Stimulated activated CD4-positive, alpha-beta T cell treated with anti-CD3 and anti-CD28 coated beads, Interleukin-15, amount 100 ng/mL, for 1 hour (primary cell): ENCODE results near the gene PTPRU.
"Not testable (repeated sequence)": the region's sequence is repeated elsewhere in the genome, so short reads cannot be mapped to it uniquely, and the experiment has no call there.

Source experiments
- DNase-seq, 2 donors: peaks; one replicate each; pipeline ENCODE4 v3.0.0-alpha.2; 2020; ENCODE audit warnings: low read depth in 1 of 2, low spot score in 1 of 2

PTPRU gene

GRCh38 chr1:29221296-29221695 is 15.0 kb upstream of the PTPRU start:
- no peak for DNase-seq

- DNase-seq, result not testable (repeated sequence)
These were observed 14.1 kb upstream of the PTPRU start for GRCh38 chr1:29222260-29222659.

DNA sequence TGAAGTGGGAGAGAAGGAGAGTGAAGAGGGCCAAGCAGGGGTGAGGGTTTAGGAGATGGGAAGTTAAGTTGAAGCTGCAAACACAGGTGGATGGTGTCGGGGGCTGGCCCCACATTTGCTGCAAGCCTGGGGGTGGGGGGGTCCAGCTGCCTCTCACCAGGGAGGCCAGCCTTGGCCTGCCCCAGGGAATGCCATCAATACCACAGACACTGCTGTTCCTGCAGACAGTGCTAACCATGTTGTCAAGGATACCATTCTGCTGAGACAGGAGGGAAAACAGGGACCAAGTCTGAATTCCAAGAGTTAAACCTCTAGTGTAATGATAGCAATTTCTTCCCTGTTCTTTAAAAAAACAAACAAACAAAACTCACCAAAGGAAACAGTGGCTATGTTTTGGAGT is 13.6 kb upstream of the PTPRU start:
- DNase-seq, result no peak

GRCh38 chr1:29223521-29223920 is 12.8 kb upstream of the PTPRU start:
- DNase-seq, result no peak

GRCh38 chr1:29224356-29224837 is 11.9 kb upstream of the PTPRU start:
- DNase-seq, result no peak

DNA sequence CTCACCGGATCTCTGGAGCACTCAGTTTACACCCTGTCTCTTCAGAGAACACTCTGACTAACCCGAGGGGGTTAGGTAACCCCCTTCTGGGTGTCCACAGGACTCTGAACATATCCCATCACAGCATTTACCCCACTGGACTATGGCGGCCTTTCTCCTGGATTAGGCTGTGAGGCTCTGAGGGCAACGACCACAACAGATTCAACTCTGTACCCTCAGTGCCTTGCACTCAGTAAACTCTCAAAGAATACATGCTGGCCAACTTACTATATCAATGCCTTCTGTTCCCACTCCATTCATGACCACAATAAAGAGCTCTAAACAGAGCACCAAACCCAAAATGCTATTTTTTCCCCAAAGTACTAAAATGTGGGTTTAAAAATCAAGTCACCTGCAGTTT is 11.0 kb upstream of the PTPRU start:
- no peak for DNase-seq

DNA sequence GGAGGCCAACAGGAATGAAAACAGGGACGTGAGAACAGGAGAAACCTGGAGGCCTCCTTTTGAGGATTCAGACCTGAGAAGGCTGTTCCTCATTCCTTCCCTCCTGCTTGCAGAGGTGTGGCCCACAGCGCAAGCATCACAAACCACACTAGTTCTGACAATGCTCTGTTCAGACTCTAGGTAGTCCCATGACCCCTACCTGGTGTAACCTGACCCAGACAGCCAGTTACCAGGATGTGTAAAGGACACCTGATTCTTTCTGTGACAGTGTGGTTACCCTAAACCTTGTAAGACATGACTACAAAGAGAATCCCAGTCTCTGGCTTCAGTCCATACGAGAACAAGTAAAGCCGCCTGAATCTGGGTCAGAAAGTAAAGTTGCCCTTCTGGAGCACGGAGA is 8.8 kb upstream of the PTPRU start:
- DNase-seq, result no peak

GRCh38 chr1:29230204-29230552 is 6.1 kb upstream of the PTPRU start:
- no peak for DNase-seq

- peak; percentile 89 to 93 for DNase-seq
These were observed 5.6 kb upstream of the PTPRU start, which contains the start of gene MECR for GRCh38 chr1:29230553-29231378. Gene MECR, minus strand, starts transcription at chr1:29230934. Its CDS starts 28 bp downstream, at chr1:29230906.

DNA sequence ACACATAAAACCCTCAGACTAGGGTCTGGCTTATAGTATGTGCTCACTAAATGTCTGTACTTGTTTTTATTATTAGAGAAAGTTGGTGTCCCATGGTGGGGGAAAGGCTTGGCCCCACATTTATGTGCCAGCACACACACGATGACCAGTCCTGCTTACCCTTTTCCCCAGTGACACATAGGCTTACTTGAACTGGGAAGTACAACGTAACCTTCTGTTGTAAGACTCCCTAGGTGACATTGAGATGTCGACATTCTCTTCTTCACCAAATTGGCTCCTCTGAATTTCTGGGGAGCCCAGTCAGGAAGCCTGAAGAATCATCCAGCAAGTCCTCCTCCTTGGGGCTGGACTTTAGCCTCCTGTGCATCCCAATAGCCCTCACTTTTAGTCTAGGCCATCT is 3.9 kb upstream of the PTPRU start:
- no peak for DNase-seq

DNA sequence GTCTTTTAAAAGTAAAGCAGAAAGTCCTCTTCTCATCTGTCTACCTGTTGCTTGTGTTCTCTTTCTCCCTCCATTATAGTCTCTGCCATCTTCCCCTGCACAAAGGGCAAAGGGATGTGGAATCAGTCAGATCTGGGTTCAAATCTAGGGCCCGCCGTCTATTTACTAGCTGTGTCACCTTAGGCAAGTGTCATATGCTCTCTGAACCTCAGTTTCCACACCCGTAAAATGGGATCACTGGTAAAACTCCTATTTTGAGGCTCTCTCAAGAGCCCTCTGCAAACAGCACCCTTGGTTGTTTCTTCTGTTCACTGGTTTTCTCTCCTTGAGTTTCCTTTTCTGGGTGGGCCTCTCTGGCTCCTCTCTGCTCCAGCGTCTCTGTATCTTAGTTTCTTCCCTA is 2.6 kb upstream of the PTPRU start:
- DNase-seq, result no peak

- no peak for DNase-seq
These were observed 1.9 kb upstream of the PTPRU start for GRCh38 chr1:29234471-29234870.

DNA sequence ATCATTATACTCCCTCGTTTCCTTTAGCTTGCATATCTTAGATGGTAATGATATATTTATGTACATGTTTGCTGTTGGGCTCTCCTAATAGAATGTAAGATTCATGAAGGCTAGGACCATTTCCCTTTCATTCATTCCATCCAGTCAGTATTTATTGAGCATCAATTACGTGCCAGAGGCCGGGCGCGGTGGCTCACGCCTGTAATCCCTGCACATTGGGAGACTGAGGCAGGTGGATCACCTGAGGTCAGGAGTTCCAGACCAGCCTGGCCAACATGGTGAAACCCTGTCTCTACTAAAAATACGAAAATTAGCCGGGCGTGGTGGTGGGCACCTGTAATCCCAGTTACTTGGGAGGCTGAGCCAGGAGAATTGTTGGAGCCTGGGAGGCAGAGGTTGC is 1.4 kb upstream of the PTPRU start:
- DNase-seq, result not testable (repeated sequence)

DNA sequence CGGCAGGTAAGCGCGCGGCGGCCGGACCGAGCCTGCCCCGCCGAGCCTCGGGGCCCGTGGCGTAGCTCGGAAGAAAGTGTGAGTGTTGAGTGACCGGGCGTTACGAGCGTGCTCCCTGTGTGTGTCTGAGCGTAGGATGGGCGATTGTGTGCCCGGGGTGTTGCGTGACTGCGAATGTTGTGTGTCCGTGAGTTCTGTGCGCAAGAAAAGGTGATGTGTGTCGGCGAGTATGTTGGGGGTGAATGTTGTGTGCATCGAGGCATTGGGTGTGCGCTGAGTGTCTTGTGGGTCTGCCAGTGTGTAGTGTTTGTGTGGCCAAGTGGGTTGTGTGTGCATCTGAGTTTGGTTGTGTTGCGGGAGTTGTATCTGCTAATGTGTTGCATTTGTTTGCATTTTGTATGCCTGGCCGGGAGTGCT is 398 bp downstream of the PTPRU start:
- no peak for DNase-seq

DNA sequence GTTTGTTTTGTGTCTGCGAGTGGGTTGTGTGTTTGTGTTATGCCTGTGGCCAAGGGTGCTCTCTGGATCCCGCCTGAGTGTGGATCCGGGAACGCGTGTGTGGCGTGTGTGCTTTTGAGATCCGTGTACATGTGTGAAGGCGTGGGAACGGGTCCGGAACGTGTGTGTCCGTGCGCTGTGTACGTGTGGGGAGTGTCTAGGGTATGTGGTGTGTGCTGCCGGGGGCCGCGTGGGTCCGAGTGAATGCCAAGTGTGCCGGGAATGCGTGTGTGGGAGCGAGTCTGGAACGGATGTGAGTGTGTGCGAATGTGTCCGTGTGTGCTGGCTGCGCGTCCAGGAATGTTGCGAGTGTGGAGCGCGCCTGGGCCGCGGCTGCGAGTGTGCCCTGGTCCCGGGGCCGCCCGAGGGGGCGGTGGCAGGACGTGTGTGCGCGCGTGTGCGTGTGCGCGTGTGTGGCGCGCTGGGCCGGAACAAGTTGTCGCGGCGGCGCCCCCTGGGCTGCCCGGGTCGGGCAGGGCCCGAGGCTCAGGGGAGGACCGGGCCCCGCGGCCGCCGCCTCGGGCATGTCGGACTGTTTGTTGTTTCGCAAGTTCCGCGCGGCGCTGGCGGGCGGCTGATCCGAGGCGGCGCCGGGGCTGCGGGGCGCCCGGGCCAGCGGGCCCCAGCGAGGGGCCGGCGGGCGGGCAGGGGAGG is 953 bp downstream of the PTPRU start:
- no peak for DNase-seq

GRCh38 chr1:29237852-29238619 is 1.7 kb downstream of the PTPRU start:
- DNase-seq, result no peak

- DNase-seq, result no peak
These were observed 2.3 kb downstream of the PTPRU start for GRCh38 chr1:29238620-29239002.

DNA sequence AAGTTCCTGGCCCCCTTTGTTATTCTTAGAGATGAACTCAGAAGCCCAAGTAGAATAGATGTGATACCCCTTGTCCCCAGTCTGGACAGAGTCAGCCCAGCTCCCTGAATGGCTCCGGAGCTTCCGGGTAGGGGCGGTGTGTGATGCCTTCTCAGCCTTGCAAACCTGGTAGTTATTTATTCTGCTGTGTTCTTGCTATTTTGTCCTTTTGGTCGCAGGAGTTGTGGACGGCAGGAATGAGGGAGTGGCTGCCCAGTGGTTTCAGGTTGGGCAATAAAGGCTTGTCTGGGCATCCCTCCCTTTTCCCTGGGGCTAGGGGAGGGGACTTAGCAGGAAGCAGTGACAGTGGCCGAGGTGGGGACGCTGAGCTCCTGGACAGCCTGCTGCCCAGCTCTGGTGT is 2.8 kb downstream of the PTPRU start:
- DNase-seq, result no peak

GRCh38 chr1:29240400-29240837 is 4.1 kb downstream of the PTPRU start:
- DNase-seq, result no peak

DNA sequence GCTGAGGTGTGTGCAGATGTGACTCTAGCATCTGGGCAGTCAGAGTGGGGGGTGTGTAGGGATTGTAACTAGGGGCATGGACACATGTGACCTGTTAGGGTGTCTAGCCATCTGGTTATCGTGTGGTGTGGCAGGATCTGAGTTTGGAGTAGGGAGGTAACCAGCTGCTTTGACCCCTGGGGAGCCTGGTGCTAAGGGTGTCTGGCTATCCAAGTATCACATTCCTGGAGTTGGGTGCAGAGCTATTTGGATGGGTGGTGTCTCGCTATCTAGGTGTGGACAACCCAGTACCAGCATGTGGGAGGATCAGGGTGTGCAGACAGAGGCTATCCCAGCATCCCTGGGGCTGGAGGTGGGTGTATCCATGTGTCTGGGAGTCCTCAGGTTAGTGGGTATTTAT is 4.7 kb downstream of the PTPRU start:
- no peak for DNase-seq

DNA sequence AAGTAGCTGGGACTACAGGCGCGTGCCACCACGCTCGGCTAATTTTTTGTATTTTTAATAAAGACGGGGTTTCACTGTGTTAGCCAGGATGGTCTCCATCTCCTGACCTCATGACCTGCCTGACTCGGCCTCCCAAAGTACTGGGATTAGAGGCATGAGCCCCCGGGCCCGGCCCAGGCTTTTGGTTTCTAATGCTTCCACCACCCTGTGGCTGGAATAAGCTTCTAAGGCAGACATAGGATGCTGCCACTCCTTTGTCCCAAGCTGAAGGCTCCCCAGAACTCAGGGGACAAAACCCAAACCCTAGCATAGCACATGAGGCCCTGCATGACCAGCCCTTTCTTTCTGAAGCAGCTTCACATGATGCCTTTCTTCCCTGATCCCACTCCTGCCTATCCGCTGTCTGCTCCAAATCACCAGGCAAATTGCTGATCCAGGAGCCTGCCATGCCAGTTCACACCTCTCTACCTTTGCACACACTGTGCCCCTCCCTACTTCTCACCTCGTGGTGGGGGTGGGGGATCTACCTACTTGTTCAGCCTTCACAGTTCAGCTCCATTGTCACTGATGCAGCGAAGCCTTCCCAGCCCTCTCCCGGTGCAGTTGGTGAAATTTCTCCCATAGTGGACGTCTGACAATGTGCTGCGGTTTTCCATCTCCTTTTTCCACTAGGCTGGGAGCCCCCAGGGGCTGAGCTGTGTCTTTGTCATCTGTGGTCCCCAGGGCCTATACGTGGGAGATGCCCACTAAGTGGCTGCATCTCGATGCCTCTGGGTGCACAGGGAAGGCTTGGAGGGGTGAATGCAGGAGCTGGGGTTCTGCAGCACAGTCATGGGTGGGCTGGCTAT is 6.9 kb downstream of the PTPRU start:
- DNase-seq, result no peak
